ENCODE measurements around the gene YOD1.

YOD1 gene

DNA sequence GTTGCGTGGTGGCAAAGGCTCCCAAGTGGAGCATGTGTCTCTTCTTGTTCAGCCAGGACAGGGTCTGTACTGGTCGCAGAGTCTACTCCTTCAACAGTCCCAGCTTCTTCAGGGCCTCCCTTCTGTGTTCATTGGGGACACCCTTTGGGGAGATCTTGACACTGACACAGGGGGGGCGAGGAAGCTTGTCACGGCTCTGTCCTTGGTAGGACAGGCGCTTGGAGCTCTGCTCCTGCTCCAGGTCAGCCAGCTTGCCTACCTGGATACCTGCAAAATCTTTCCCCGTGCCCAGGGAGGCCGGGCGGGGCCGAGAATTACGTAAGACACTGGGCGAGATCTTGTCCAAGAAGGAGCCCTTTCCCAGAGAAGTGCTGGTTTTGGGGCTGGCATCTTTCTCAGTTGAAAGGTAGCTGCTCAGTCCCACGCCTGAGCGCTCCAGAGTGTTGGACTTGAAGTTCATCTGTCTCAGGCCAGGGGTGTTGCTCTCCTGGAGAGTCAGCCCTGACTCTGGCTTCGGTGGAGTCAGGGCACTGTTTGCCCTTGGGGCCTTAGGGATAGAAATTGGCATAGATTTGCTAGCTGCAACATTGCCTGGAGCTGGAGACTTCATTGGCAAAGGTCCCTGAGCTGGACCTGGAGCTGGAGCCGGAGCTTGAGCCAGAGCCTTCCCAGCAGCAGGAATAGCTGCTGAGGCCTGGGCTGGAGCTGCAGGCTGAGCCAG, 29.0 kb downstream of the YOD1 start:
- H3K79me2 ChIP-seq (ENCODE audit: low read length): no peaks in the 10 kb centered on the region
- H3K4me2 ChIP-seq (ENCODE audit: low read length): no peak overlapping the region
- peaks cover 50% of the 10 kb centered on the region for H3K27me3 ChIP-seq (ENCODE audit: low read depth, low read length)
- H3K9me3 ChIP-seq (ENCODE audit: insufficient read depth, low read length): no peaks in the 10 kb centered on the region
- H3K27ac ChIP-seq (ENCODE audit: low read length): no peak overlapping the region
- no peak overlapping the region for H2AFZ ChIP-seq (ENCODE audit: low read depth, low read length)
- H3K4me3 ChIP-seq (ENCODE audit: low read length): no peak overlapping the region
- no peaks in the 10 kb centered on the region for H3K36me3 ChIP-seq (replicated peaks; ENCODE audit: low read depth, low read length)
- H4K20me1 ChIP-seq (ENCODE audit: insufficient read depth, low read length): no peaks in the 10 kb centered on the region
- no peak for TF ChIP-seq CTCF (IDR thresholded peaks at IDR 0.05; ENCODE audit: low read depth, low read length)
- no peak for TF ChIP-seq EZH2phosphoT487 (IDR thresholded peaks at IDR 0.05; ENCODE audit: low read depth)
- no peak overlapping the region for H3K9ac ChIP-seq (ENCODE audit: low read length)
- no peaks in the 10 kb centered on the region for H3K4me1 ChIP-seq (ENCODE audit: low read length)

DNA sequence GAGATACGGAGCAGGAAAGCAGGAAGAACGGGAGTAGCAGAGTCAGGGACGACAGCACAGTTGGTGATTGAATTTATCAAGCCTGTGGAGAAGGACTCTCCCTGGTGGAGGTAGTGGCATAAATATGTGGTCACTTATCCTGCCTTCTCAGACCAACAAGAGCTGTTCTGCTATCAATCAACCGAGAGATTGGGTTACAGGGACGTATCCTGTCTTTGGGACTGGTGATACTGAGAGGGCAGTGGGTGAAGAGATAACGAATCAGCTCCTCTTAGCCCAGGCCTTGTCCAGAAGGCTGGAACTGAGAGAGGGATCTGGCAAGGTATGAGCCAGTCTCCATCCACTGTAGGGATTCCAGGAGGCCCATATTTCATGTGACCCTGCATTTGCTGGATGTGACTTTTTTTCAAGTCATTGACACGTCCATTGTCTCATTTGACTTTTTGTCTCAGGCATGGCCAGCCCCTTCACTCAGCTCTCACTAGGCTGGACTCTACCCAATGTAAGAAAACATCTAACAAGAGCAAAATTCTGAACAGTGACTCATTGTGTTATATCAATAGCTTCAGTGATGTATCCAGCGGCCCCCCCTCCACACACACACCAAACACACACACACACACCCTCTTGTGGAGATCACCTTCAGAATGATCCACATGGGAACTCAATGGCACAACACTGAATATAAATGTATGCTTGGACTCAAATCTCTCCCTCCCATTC, 29.7 kb downstream of the YOD1 start:
- Histone ChIP-seq H4K20me1 (ENCODE audit: insufficient read depth, low read length) (no peaks in the 10 kb centered on the region), H3K9ac (ENCODE audit: low read length) (no peak overlapping the region), H3K4me1 (ENCODE audit: low read length) (no peaks in the 10 kb centered on the region), H3K4me2 (ENCODE audit: low read length) (no peak overlapping the region), H3K4me3 (ENCODE audit: low read length) (no peak overlapping the region), H3K79me2 (ENCODE audit: low read length) (no peaks in the 10 kb centered on the region), H3K27me3 (ENCODE audit: low read depth, low read length) (peaks cover 42% of the 10 kb centered on the region), H3K36me3 (replicated peaks; ENCODE audit: low read depth, low read length) (no peaks in the 10 kb centered on the region), H2AFZ (ENCODE audit: low read depth, low read length) (no peak overlapping the region), H3K9me3 (ENCODE audit: insufficient read depth, low read length) (no peaks in the 10 kb centered on the region), H3K27ac (ENCODE audit: low read length) (no peak overlapping the region)
- no peak for TF ChIP-seq EZH2phosphoT487 (IDR thresholded peaks at IDR 0.05; ENCODE audit: low read depth)

DNA sequence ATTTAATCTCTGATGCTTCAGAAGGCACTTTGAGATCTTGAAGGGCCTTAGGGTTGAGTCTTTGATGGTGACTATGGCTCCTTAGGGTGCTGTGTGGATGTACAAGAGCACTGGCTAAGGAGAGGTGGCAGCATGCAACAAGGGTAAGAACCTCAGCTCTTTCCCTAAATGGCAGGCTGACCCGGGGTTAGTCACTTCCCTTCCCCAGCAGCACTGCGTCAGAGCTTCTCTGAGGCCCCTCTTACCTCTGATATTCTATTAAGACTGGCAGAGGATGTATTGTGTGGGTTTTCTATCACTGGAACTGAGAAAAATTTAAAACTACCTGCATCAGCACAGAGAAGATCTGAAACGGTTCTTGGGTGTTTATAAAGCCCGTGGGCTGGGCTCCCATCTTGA, 30.3 kb downstream of the YOD1 start:
- Histone ChIP-seq H3K4me1 (ENCODE audit: low read length) (no peaks in the 10 kb centered on the region), H3K79me2 (ENCODE audit: low read length) (no peaks in the 10 kb centered on the region), H3K4me3 (ENCODE audit: low read length) (no peak overlapping the region), H3K9ac (ENCODE audit: low read length) (no peak overlapping the region), H3K27me3 (ENCODE audit: low read depth, low read length) (peaks cover 36% of the 10 kb centered on the region), H3K36me3 (replicated peaks; ENCODE audit: low read depth, low read length) (no peaks in the 10 kb centered on the region), H3K27ac (ENCODE audit: low read length) (no peak overlapping the region), H3K9me3 (ENCODE audit: insufficient read depth, low read length) (no peaks in the 10 kb centered on the region), H4K20me1 (ENCODE audit: insufficient read depth, low read length) (no peaks in the 10 kb centered on the region), H3K4me2 (ENCODE audit: low read length) (no peak overlapping the region), H2AFZ (ENCODE audit: low read depth, low read length) (no peak overlapping the region)
- TF ChIP-seq EZH2phosphoT487 (IDR thresholded peaks at IDR 0.05; ENCODE audit: low read depth) (no peak), CTCF (IDR thresholded peaks at IDR 0.05; ENCODE audit: low read depth, low read length) (no peak)

GRCh38 chr1:207020065-207020708, 30.8 kb downstream of the YOD1 start:
- Histone ChIP-seq H3K36me3 (replicated peaks; ENCODE audit: low read depth, low read length) (no peaks in the 10 kb centered on the region), H3K27ac (ENCODE audit: low read length) (no peak overlapping the region), H3K4me1 (ENCODE audit: low read length) (no peaks in the 10 kb centered on the region), H4K20me1 (ENCODE audit: insufficient read depth, low read length) (no peaks in the 10 kb centered on the region), H3K9ac (ENCODE audit: low read length) (no peak overlapping the region), H3K4me2 (ENCODE audit: low read length) (no peak overlapping the region), H3K27me3 (ENCODE audit: low read depth, low read length) (peaks cover 33% of the 10 kb centered on the region), H3K79me2 (ENCODE audit: low read length) (no peaks in the 10 kb centered on the region), H3K4me3 (ENCODE audit: low read length) (no peak overlapping the region), H2AFZ (ENCODE audit: low read depth, low read length) (no peak overlapping the region), H3K9me3 (ENCODE audit: insufficient read depth, low read length) (no peaks in the 10 kb centered on the region)
- TF ChIP-seq EZH2phosphoT487 (IDR thresholded peaks at IDR 0.05; ENCODE audit: low read depth) (no peak), CTCF (IDR thresholded peaks at IDR 0.05; ENCODE audit: low read depth, low read length) (no peak)

Data from OCI-LY3 (cell line).